ENCODE data around the gene CPLANE1.
"Not testable (repeated sequence)": the region's sequence is repeated elsewhere in the genome, so short reads cannot be mapped to it uniquely, and the experiment has no call there.

The CPLANE1 gene

GRCh38 chr5:37222181-37222580, 27.0 kb downstream of the CPLANE1 start:
- H3K4me1 Mint-ChIP-seq (ENCODE audit: low read depth), result no peaks in the 10 kb centered on the region
- H3K9me3 Mint-ChIP-seq, result no peaks in the 10 kb centered on the region
- DNase-seq, result no peak
- H3K27ac Mint-ChIP-seq, result no peak overlapping the region
- no peaks in the 10 kb centered on the region for H3K27me3 Mint-ChIP-seq
- H3K36me3 Mint-ChIP-seq (ENCODE audit: low read depth), result peaks cover 43% of the 10 kb centered on the region
- no peak overlapping the region for H3K4me3 Mint-ChIP-seq

DNA sequence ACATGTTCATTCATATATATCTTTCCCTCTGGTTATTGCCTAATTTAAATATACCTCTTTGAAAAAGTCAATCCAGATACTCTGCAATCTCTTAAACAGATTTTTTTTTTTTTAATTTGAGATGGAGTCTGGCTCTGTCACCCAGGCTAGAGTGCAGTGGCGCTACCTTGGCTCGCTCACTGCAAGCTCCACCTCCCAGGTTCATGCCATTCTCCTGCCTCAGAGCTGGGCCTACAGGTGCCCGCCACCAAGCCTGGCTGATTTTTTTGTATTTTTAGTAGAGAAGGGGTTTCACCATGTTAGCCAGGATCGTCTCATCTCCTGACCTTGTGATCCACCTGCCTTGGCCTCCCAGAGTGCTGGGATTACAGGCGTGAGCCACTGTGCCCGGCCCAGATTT, 28.8 kb downstream of the CPLANE1 start:
- not testable (repeated sequence) for DNase-seq; H3K9me3 Mint-ChIP-seq; H3K4me3 Mint-ChIP-seq; H3K27me3 Mint-ChIP-seq; H3K4me1 Mint-ChIP-seq (ENCODE audit: low read depth); H3K27ac Mint-ChIP-seq
- H3K36me3 Mint-ChIP-seq (ENCODE audit: low read depth), result peaks cover 32% of the 10 kb centered on the region

- peaks cover 31% of the 10 kb centered on the region for H3K36me3 Mint-ChIP-seq (ENCODE audit: low read depth)
- H3K27me3 Mint-ChIP-seq; H3K4me3 Mint-ChIP-seq; H3K9me3 Mint-ChIP-seq; DNase-seq; H3K27ac Mint-ChIP-seq; H3K4me1 Mint-ChIP-seq (ENCODE audit: low read depth): not testable (repeated sequence)
Observed at GRCh38 chr5:37219384-37219783, 29.8 kb downstream of the CPLANE1 start.

DNA sequence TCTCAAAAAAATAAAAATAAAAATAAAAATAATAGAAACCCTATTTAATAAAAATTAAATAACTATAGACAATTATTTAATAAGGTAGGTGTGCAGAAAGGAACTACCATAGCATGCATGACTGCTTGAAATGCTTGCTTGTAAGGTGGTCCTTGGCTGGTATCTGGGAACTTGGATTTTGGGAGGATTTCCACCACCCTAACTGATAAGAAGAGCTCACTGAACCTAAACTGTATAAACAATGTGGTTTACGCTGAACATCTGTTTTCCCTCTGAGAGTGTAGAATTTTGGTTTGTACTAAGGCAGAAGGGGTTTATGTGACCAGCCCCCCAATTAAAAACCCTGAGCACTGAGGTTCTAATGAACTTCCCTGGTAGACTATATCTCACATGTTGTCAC, 31.2 kb downstream of the CPLANE1 start:
- Mint-ChIP-seq H3K36me3 (ENCODE audit: low read depth) (peaks cover 25% of the 10 kb centered on the region), H3K9me3 (no peaks in the 10 kb centered on the region), H3K4me1 (ENCODE audit: low read depth) (peaks cover 6% of the 10 kb centered on the region), H3K27ac (no peak overlapping the region), H3K4me3 (no peak overlapping the region), H3K27me3 (no peaks in the 10 kb centered on the region)
- DNase-seq, result no peak

GRCh38 chr5:37214550-37214949, 34.6 kb downstream of the CPLANE1 start:
- DNase-seq, result no peak
- Mint-ChIP-seq H3K9me3 (no peaks in the 10 kb centered on the region), H3K4me3 (no peak overlapping the region), H3K27me3 (no peaks in the 10 kb centered on the region), H3K4me1 (ENCODE audit: low read depth) (peaks cover 6% of the 10 kb centered on the region), H3K36me3 (ENCODE audit: low read depth) (peaks cover 22% of the 10 kb centered on the region), H3K27ac (no peak overlapping the region)

DNA sequence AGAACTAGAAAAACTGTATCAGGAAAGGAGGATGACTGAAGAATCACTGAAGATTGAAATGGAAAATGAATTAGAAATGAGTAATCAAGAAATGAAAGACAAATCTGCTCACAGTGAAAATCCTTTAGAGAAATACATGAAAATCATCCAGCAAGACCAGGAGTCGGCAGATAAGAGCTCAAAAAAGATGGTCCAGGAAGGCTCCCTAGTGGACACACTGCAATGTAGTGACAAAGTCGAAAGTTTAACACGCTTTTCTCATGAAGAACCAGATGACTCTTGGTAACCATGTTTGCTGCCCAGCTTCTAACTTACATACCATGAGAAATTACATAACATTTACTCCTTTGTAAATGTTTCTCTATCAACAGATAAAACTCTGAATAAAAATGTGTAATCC, 37.1 kb downstream of the CPLANE1 start:
- Mint-ChIP-seq H3K27ac (no peak overlapping the region), H3K36me3 (ENCODE audit: low read depth) (peaks cover 22% of the 10 kb centered on the region), H3K9me3 (no peaks in the 10 kb centered on the region), H3K27me3 (no peaks in the 10 kb centered on the region), H3K4me1 (ENCODE audit: low read depth) (peaks cover 13% of the 10 kb centered on the region), H3K4me3 (no peak overlapping the region)
- DNase-seq, result no peak

- Mint-ChIP-seq H3K9me3 (no peaks in the 10 kb centered on the region), H3K27me3 (no peaks in the 10 kb centered on the region), H3K27ac (no peak overlapping the region), H3K36me3 (ENCODE audit: low read depth) (peaks cover 20% of the 10 kb centered on the region), H3K4me3 (no peak overlapping the region), H3K4me1 (ENCODE audit: low read depth) (peaks cover 13% of the 10 kb centered on the region)
- DNase-seq, result no peak
Observed at GRCh38 chr5:37211661-37212060, 37.5 kb downstream of the CPLANE1 start.

DNA sequence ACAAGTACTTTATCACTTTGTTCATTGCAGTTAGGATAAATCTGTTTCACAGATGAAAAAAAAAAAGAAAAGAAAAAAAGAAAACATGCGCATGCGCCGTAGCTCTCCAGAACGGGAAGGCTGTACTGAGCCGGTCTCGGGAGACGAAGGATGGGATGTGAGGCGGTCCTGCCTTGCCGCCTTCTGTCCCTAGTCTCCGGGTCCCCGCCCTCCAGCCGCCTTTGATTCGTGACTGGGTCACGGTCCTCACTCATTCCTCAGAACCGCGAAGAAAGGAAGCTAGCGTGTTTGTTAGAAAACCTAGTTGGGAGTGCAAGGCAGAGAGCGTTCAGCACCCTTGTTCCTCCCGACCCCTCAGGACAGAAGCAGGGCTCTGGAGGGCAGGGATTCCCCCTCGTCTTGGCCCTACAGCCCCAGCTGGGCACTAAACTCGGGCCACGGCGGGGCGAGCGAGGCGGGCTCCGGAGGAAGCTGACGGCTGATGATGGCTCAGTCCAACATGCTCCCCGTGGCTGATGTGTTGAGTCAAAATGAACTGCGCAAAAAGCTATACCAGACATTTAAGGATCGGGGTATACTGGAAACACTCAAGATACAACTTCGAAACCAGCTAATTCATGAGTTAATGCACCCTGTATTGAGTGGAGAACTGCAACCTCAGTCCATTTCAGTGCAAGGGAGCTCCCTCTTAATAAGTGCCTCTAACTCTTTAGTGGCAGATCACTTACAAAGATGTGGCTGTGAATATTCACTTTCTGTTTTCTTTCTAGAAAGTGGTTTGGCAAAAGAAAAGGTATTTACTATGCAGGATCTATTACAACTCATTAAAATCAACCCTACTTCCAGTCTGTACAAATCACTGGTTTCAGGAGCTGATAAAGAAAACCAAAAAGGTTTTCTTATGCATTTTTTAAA, 40.0 kb downstream of the CPLANE1 start:
- DNase-seq, result peak; percentile 46
- Mint-ChIP-seq H3K27ac (peak overlapping the region; percentile 79), H3K4me3 (peak overlapping the region; percentile 76), H3K9me3 (no peaks in the 10 kb centered on the region), H3K27me3 (no peaks in the 10 kb centered on the region), H3K36me3 (ENCODE audit: low read depth) (peaks cover 24% of the 10 kb centered on the region), H3K4me1 (ENCODE audit: low read depth) (peaks cover 7% of the 10 kb centered on the region)

- Mint-ChIP-seq H3K27me3 (no peaks in the 10 kb centered on the region), H3K36me3 (ENCODE audit: low read depth) (peaks cover 25% of the 10 kb centered on the region), H3K4me3 (no peak overlapping the region), H3K27ac (no peak overlapping the region), H3K4me1 (ENCODE audit: low read depth) (peaks cover 7% of the 10 kb centered on the region), H3K9me3 (no peaks in the 10 kb centered on the region)
- no peak for DNase-seq
Observed at GRCh38 chr5:37207802-37208201, 41.4 kb downstream of the CPLANE1 start.

DNA sequence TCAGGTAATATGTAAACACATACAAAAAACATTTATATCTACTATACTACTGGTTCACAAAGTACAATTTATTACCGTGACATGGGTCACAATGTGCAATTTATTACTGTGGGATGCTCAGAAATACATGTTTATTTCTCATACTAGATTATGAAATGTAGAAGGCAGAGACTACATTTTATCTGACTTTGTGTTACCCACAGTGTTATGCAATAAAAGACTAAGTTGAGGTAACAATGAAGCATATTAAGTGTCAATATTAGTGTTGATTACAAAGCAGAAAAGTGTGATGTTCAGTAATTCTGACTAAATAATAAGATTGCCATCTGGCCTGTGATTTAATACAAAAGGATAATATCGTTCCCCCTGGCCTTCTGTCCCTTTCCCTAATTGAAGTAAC, 42.4 kb downstream of the CPLANE1 start:
- no peaks in the 10 kb centered on the region for H3K9me3 Mint-ChIP-seq
- peaks cover 7% of the 10 kb centered on the region for H3K4me1 Mint-ChIP-seq (ENCODE audit: low read depth)

DNA sequence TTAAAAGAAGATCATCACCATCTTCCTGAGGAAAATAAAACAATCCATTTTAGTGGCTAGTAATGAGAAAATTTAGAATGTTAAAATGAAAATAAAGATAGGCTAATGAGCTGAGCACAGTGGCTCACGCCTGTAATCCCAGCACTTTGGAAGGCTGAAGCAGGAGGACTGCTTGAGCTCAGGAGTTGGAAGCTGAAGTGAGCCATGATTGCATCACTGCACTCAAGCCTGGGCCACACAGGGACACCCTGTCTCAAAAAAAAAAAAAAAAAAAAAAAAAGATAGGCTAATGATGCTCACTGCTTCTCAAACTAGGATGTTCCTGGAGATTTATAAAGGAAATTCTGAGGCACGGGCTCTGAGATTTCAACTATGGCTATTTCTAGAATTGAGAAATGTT, 50.3 kb downstream of the CPLANE1 start:
- H3K27ac Mint-ChIP-seq, result no peak overlapping the region
- H3K4me1 Mint-ChIP-seq (ENCODE audit: low read depth), result peaks cover 25% of the 10 kb centered on the region
- H3K9me3 Mint-ChIP-seq, result no peaks in the 10 kb centered on the region
- H3K27me3 Mint-ChIP-seq, result no peaks in the 10 kb centered on the region
- no peak for DNase-seq
- peaks cover 21% of the 10 kb centered on the region for H3K36me3 Mint-ChIP-seq (ENCODE audit: low read depth)
- no peak overlapping the region for H3K4me3 Mint-ChIP-seq

More for the DNA sequence above, 42.4 kb downstream of the CPLANE1 start:
- no peaks in the 10 kb centered on the region for H3K27me3 Mint-ChIP-seq
- H3K27ac Mint-ChIP-seq, result no peak overlapping the region
- no peak overlapping the region for H3K4me3 Mint-ChIP-seq
- DNase-seq, result no peak
- H3K36me3 Mint-ChIP-seq (ENCODE audit: low read depth), result peaks cover 20% of the 10 kb centered on the region

DNA sequence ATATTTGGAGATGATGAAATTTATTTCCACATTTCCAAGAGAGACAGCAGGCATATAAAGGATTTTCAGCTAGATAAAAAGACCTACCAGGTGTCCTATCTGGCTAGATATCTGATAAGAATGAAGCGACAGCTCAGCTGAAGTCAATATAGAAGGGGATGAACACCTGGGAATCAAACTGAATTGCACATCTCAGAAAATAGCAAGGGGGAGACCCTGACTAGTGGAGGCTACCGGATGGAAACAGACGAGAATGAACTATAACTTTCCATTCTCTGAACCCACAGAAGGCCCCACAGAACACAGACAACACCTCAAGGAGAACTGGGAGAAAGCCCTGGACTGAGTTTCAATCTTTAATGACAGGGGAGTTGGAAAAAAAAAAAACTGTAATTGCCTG, 51.1 kb downstream of the CPLANE1 start:
- H3K27ac Mint-ChIP-seq, result peak overlapping the region; percentile 80
- peaks cover 21% of the 10 kb centered on the region for H3K36me3 Mint-ChIP-seq (ENCODE audit: low read depth)
- peaks cover 25% of the 10 kb centered on the region for H3K4me1 Mint-ChIP-seq (ENCODE audit: low read depth)
- no peaks in the 10 kb centered on the region for H3K27me3 Mint-ChIP-seq
- H3K9me3 Mint-ChIP-seq, result no peaks in the 10 kb centered on the region
- H3K4me3 Mint-ChIP-seq, result peak overlapping the region; percentile 49
- no peak for DNase-seq

DNA sequence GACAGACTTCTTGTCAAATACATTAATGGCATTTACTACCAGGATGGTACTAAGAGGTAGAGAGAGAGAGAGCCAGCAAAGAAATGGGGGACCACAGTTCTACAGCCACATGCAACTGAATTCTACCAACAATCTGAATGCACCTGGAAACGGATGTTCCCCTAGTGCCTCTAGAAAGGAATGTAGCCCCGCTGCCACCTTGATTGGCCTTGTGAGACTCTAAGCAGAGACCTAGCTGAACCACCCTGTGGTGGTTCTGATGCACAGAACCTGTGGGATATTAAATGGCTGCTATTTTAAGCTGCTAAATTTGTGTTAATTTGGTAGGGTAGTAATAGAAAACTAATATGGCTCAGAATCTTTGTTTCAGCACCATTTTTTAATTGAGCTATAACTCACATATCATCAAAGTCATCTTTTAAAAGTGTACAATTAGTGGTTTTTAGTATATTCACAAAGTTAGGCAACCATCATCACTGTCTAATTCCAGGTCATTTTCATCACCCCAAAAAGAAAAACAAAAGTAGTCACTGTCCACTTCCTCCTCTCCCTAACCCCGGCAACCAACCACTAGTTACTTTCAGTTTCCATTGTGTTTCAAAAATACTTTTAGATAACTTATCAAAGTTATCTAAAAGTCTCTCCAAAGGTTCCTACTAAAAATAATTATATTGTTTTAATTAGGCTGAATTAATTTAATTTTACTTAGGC, 51.7 kb downstream of the CPLANE1 start:
- Mint-ChIP-seq H3K4me3 (peak overlapping the region; percentile 49), H3K27me3 (no peaks in the 10 kb centered on the region), H3K9me3 (no peaks in the 10 kb centered on the region), H3K4me1 (ENCODE audit: low read depth) (peaks cover 25% of the 10 kb centered on the region), H3K36me3 (ENCODE audit: low read depth) (peaks cover 22% of the 10 kb centered on the region), H3K27ac (peak overlapping the region; percentile 80)
- DNase-seq, result no peak

- Mint-ChIP-seq H3K36me3 (ENCODE audit: low read depth) (peaks cover 15% of the 10 kb centered on the region), H3K27ac (no peak overlapping the region), H3K4me1 (ENCODE audit: low read depth) (no peaks in the 10 kb centered on the region), H3K27me3 (no peaks in the 10 kb centered on the region), H3K4me3 (no peak overlapping the region), H3K9me3 (no peaks in the 10 kb centered on the region)
- no peak for DNase-seq
Observed at GRCh38 chr5:37190592-37190991, 58.6 kb downstream of the CPLANE1 start.

DNA sequence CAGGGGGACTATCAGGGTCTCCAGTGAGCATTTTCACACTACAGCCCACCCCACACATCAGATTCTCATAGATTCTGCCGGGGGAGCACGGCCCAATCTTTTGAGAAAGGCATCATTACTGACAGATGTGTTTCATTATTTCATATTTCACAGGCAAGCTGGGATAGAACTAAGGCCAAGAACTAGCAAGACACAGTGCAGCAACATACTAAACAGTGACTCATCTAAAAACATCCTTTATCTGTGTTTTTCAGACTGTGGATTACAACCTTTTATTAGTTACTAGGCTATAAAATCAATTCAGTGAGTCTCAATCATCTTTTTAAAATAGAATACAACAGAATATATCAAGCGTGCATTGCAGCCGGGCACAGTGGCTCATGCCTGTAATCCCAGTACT, 59.8 kb downstream of the CPLANE1 start:
- DNase-seq, result no peak
- H3K4me1 Mint-ChIP-seq (ENCODE audit: low read depth), result no peaks in the 10 kb centered on the region
- no peak overlapping the region for H3K27ac Mint-ChIP-seq
- no peaks in the 10 kb centered on the region for H3K9me3 Mint-ChIP-seq
- H3K27me3 Mint-ChIP-seq, result no peaks in the 10 kb centered on the region
- H3K36me3 Mint-ChIP-seq (ENCODE audit: low read depth), result peaks cover 19% of the 10 kb centered on the region
- no peak overlapping the region for H3K4me3 Mint-ChIP-seq

All from activated T-cell treated with anti-CD3 and anti-CD28 coated beads, Interleukin-2, amount 50 U/mL, for 24 hours (primary cell).